ENCODE measurements around the gene MED12L. TPM values are rescaled to one million over a fixed set of nuclear protein-coding genes. Genes with fewer than 3 reads are reported as not detected.

Gene MED12L
- total and polyA plus RNA-seq, 2 experiments from 2014 or later = 0.07 to 2.7 TPM

DNA sequence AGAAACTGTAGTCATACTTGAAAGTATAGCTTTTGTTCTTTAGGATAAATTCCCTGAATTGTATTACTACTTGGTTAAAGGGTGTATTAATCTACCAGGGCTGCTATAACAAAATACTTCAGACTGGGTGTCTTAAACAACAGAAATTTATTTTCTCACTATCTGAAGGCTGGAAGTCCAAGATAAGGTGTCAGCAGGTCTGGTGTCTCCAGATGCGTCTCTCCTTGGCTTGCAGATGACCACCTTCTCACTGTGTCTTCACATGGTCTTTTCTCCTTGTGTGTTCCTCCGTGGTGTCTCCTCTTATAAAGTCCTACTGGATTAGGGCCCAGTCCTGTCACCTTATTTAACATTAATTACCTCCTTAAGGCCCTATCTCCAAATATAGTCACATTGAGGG is 33.7 kb downstream of the MED12L start:
- WGBS (ENCODE audit: low lambda C conversion rate, missing lambda C conversion rate) = 87% methylated on average over 2 of the region's 2 CpGs
- no peaks in the 10 kb centered on the region for H3K4me1 ChIP-seq (ENCODE audit: insufficient read depth)
- TF ChIP-seq, protein P1, sequence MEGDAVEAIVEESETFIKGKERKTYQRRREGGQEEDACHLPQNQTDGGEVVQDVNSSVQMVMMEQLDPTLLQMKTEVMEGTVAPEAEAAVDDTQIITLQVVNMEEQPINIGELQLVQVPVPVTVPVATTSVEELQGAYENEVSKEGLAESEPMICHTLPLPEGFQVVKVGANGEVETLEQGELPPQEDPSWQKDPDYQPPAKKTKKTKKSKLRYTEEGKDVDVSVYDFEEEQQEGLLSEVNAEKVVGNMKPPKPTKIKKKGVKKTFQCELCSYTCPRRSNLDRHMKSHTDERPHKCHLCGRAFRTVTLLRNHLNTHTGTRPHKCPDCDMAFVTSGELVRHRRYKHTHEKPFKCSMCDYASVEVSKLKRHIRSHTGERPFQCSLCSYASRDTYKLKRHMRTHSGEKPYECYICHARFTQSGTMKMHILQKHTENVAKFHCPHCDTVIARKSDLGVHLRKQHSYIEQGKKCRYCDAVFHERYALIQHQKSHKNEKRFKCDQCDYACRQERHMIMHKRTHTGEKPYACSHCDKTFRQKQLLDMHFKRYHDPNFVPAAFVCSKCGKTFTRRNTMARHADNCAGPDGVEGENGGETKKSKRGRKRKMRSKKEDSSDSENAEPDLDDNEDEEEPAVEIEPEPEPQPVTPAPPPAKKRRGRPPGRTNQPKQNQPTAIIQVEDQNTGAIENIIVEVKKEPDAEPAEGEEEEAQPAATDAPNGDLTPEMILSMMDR (IDR thresholded peaks at IDR 0.05; ENCODE audit: poor library complexity) = no peak
- TF ChIP-seq EZH2phosphoT487 (IDR thresholded peaks at IDR 0.05; ENCODE audit: low read depth, severe bottlenecking, unreplicated experiment) (no peak), EZH2 (IDR thresholded peaks at IDR 0.05; ENCODE audit: borderline replicate concordance) (no peak)
- no peak for DNase-seq (ENCODE audit: low spot score)
- H3K79me2 ChIP-seq = no peaks in the 10 kb centered on the region
- no peak overlapping the region for H2AFZ ChIP-seq
- H3K9me3 ChIP-seq (ENCODE audit: low read depth) = no peaks in the 10 kb centered on the region
- H3K4me2 ChIP-seq = no peak overlapping the region
- no peaks in the 10 kb centered on the region for H3K27me3 ChIP-seq
- no peak overlapping the region for H3K4me3 ChIP-seq
- no peaks in the 10 kb centered on the region for H3K36me3 ChIP-seq (replicated peaks; ENCODE audit: insufficient read depth, low read depth)
- H4K20me1 ChIP-seq (ENCODE audit: insufficient read depth, poor library complexity, severe bottlenecking) = no peaks in the 10 kb centered on the region
- no peaks in the 10 kb centered on the region for H3K9me2 ChIP-seq (replicated peaks; ENCODE audit: insufficient read depth)
- no peak overlapping the region for H3K27ac ChIP-seq

DNA sequence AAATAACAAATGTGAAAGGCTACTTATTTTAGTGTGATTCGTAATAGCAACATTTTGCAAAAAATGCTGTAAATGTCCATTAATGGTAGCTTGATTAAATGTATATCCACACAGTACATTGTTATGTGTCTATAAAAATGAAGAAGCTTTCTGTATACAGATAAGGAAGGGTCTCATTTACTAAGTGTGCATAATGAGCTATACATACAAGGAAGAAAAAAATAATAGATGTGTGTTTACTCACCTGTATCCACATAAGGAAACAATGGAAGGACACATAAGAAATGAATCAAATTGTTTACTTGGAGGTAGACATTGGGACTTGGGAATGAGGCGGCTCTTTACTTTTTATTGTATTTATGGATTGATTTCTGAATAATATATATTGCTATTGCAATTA is 34.9 kb downstream of the MED12L start:
- no peak for TF ChIP-seq EZH2 (IDR thresholded peaks at IDR 0.05; ENCODE audit: borderline replicate concordance)
- TF ChIP-seq, protein P1 (IDR thresholded peaks at IDR 0.05; ENCODE audit: poor library complexity) = no peak
- no peak for TF ChIP-seq EZH2phosphoT487 (IDR thresholded peaks at IDR 0.05; ENCODE audit: low read depth, severe bottlenecking, unreplicated experiment)
- Histone ChIP-seq H3K4me1 (ENCODE audit: insufficient read depth) (no peaks in the 10 kb centered on the region), H3K27ac (no peak overlapping the region), H2AFZ (no peak overlapping the region), H3K79me2 (no peaks in the 10 kb centered on the region), H4K20me1 (ENCODE audit: insufficient read depth, poor library complexity, severe bottlenecking) (no peaks in the 10 kb centered on the region), H3K9me2 (replicated peaks; ENCODE audit: insufficient read depth) (no peaks in the 10 kb centered on the region), H3K4me3 (no peak overlapping the region), H3K36me3 (replicated peaks; ENCODE audit: insufficient read depth, low read depth) (no peaks in the 10 kb centered on the region), H3K4me2 (no peak overlapping the region), H3K27me3 (no peaks in the 10 kb centered on the region), H3K9me3 (ENCODE audit: low read depth) (no peaks in the 10 kb centered on the region)
- no peak for DNase-seq (ENCODE audit: low spot score)
- WGBS (ENCODE audit: low lambda C conversion rate, missing lambda C conversion rate) = 97% methylated on average over 2 of the region's 2 CpGs

DNA sequence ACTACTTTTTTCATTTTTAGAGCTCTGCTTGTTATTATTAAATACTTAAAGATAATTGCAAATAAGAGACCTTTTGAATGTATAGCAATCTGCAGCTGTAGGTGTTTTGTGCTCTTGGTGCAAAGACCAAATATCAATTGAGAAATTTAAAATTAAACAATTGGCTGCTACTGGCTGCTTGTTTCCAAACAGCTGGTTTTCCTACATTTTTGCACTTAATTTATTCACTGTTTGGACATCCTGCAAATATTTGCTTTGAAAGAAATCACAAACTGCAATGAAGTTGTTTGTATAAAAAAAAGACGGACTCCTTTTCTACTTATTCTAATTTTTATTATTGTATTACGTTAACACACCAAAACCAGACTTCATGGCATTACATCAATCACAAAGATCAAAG is 35.6 kb downstream of the MED12L start:
- TF ChIP-seq EZH2phosphoT487 (IDR thresholded peaks at IDR 0.05; ENCODE audit: low read depth, severe bottlenecking, unreplicated experiment) (no peak), EZH2 (IDR thresholded peaks at IDR 0.05; ENCODE audit: borderline replicate concordance) (no peak)
- TF ChIP-seq, protein P1 (IDR thresholded peaks at IDR 0.05; ENCODE audit: poor library complexity) = no peak
- no peaks in the 10 kb centered on the region for H3K36me3 ChIP-seq (replicated peaks; ENCODE audit: insufficient read depth, low read depth)
- H3K4me3 ChIP-seq = no peak overlapping the region
- H3K27ac ChIP-seq = no peak overlapping the region
- DNase-seq (ENCODE audit: low spot score) = no peak
- H3K27me3 ChIP-seq = no peaks in the 10 kb centered on the region
- no peaks in the 10 kb centered on the region for H3K79me2 ChIP-seq
- H4K20me1 ChIP-seq (ENCODE audit: insufficient read depth, poor library complexity, severe bottlenecking) = no peaks in the 10 kb centered on the region
- no peaks in the 10 kb centered on the region for H3K9me2 ChIP-seq (replicated peaks; ENCODE audit: insufficient read depth)
- WGBS (ENCODE audit: low lambda C conversion rate, missing lambda C conversion rate) = 83% methylated on average over 2 of the region's 2 CpGs
- no peaks in the 10 kb centered on the region for H3K4me1 ChIP-seq (ENCODE audit: insufficient read depth)
- H2AFZ ChIP-seq = no peak overlapping the region
- H3K4me2 ChIP-seq = no peak overlapping the region
- no peaks in the 10 kb centered on the region for H3K9me3 ChIP-seq (ENCODE audit: low read depth)

DNA sequence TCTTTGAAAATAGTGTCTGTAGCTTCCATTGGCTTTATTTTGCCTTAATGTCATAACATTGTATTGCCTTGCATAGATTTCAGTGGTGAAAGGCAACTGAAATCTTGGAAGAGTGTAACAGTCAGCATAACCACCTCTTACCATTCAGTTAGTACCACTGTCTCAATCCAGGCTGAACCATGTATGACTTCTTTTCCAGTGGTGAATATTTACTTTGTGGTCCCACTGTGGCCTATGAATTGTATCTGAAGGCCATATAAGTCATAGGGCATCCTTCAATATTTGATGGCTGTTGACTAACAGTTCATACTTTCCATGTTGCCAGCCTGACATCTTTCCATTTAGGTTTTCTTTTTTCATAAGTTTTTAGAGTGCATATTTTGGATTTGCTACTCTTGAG is 38.4 kb downstream of the MED12L start:
- no peak overlapping the region for H3K4me2 ChIP-seq

More for the DNA sequence above, 38.4 kb downstream of the MED12L start:
- H2AFZ ChIP-seq = no peak overlapping the region
- TF ChIP-seq EZH2phosphoT487 (IDR thresholded peaks at IDR 0.05; ENCODE audit: low read depth, severe bottlenecking, unreplicated experiment) (no peak), EZH2 (IDR thresholded peaks at IDR 0.05; ENCODE audit: borderline replicate concordance) (no peak)
- TF ChIP-seq, protein P1 (IDR thresholded peaks at IDR 0.05; ENCODE audit: poor library complexity) = no peak
- no peaks in the 10 kb centered on the region for H3K79me2 ChIP-seq
- no peaks in the 10 kb centered on the region for H3K27me3 ChIP-seq
- H3K4me1 ChIP-seq (ENCODE audit: insufficient read depth) = no peaks in the 10 kb centered on the region
- no peak overlapping the region for H3K4me3 ChIP-seq
- DNase-seq (ENCODE audit: low spot score) = no peak
- no peak overlapping the region for H3K27ac ChIP-seq
- no peaks in the 10 kb centered on the region for H3K9me2 ChIP-seq (replicated peaks; ENCODE audit: insufficient read depth)
- H3K9me3 ChIP-seq (ENCODE audit: low read depth) = no peaks in the 10 kb centered on the region
- no peaks in the 10 kb centered on the region for H3K36me3 ChIP-seq (replicated peaks; ENCODE audit: insufficient read depth, low read depth)
- no peaks in the 10 kb centered on the region for H4K20me1 ChIP-seq (ENCODE audit: insufficient read depth, poor library complexity, severe bottlenecking)
